ENCODE measurements around the gene SPEM3. TPM values are rescaled to one million over a fixed set of nuclear protein-coding genes. Genes with fewer than 3 reads are reported as not detected.

Gene SPEM3
- total and polyA plus RNA-seq, 8 donors: not detected

DNA sequence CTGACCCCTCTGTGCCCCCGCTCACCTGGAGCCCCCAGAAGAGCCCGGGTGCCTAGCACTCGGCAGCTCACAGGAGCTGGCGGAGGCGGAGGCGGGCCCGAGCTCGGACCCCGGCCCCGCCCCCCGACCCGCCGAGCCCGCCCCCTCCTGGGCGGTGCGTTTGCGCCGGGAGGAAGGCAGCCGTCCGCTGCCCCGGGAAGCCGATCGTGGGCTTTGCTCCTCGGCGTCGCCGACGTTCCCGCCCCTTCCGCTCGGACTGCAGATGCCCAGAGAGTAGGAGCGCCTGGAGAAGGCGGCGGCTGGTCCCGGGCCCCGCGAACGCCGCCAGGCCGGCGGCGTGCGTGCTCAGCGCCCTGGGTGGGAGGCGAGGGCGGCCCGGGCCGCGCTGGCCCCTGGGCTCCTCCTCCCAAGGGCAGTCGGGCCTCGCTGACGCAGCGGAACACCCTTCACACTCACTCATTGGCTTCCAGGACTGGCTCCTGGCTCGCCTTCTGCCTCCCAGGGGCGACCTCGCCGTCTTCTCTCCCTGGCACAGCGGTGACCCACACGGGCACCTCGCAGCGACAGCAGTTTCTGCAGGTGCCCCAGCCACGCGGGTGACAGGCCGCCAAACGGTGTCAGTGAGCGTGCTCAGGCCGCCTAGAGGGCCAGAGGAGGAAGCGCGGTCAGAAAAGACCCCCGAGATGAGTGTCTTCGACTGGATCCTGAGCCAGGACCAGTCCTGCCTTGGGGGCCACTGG, 34.0 kb upstream of the SPEM3 start, which contains the start of gene PLSCR3:
PLSCR3 (minus strand) TSS at position 74 of the 740 bp plus-strand sequence. CDS start 415 bp downstream, outside the sequence.
- peak; percentile 92 to 97 (median 94) for ATAC-seq
- TF ChIP-seq CTCF (IDR thresholded peaks at IDR 0.05): peak in 1 of 4 donors; percentile 21
- H3K27ac ChIP-seq: peak within 1 kb of the TSS; percentile 85 to 94 (median 91)
- no peaks in the 10 kb centered on the region for H3K36me3 ChIP-seq
- H3K9me3 ChIP-seq: no peaks in the 10 kb centered on the region
- H3K4me1 ChIP-seq: peaks cover 0 to 9% (median 0%) of the 10 kb centered on the region in 3 donors
- peak; percentile 83 to 94 (median 90) for DNase-seq
- H3K4me3 ChIP-seq: peak within 1 kb of the TSS; percentile 63 to 82 (median 71)
- intact Hi-C loops (cut with DNase I): no loop called here
- no peak for FAIRE-seq
- H3K27me3 ChIP-seq: no peaks in the 10 kb centered on the region
- 0 to 1% methylated on average over 40 to 71 of the region's 71 CpGs for WGBS, 2 donors

GRCh38 chr17:7396147-7396546, 32.5 kb upstream of the SPEM3 start:
- Histone ChIP-seq H3K27me3 (no peaks in the 10 kb centered on the region), H3K36me3 (no peaks in the 10 kb centered on the region), H3K27ac (no peak overlapping the region), H3K4me3 (no peak overlapping the region), H3K4me1 (peaks cover 0 to 9% (median 0%) of the 10 kb centered on the region in 3 donors), H3K9me3 (no peaks in the 10 kb centered on the region)
- FAIRE-seq (no peak), ATAC-seq (no peak), DNase-seq (peak in 1 of 6 donors; percentile 11)
- WGBS, 2 donors: 93 to 95% methylated on average over 4 of the region's 4 CpGs
- intact Hi-C loops (cut with DNase I): no loop called here
- TF ChIP-seq CTCF (IDR thresholded peaks at IDR 0.05): no peak

DNA sequence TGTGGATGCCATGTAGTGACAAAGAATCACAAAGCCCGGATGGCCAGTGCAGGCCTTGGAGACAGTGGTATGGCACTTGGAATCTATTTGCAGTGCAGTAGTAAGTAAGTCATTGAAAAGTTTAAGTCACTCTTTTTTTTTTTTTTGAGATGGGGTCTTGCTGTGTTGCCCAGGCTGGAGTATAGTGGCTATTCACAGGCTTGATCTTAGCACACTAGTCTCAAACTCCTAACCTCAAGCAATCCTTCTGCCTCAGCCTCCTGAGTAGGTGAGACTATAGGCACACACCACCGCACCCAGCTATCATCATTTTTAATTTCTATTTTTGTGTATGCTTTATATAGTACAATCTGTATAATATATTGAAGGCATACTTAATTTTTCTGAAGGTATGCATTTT, 30.0 kb upstream of the SPEM3 start:
- ATAC-seq (no peak), FAIRE-seq (no peak), DNase-seq (no peak)
- TF ChIP-seq CTCF (IDR thresholded peaks at IDR 0.05): no peak
- no peak overlapping the region for H3K4me3 ChIP-seq
- H3K4me1 ChIP-seq: peaks cover 2 to 18% (median 8%) of the 10 kb centered on the region in 3 donors
- H3K27me3 ChIP-seq: no peaks in the 10 kb centered on the region
- no peak overlapping the region for H3K27ac ChIP-seq
- no peaks in the 10 kb centered on the region for H3K36me3 ChIP-seq
- H3K9me3 ChIP-seq: no peaks in the 10 kb centered on the region
- 79 to 81% methylated on average over 2 of the region's 2 CpGs for WGBS, 2 donors
- intact Hi-C loops (cut with DNase I): no loop called here

DNA sequence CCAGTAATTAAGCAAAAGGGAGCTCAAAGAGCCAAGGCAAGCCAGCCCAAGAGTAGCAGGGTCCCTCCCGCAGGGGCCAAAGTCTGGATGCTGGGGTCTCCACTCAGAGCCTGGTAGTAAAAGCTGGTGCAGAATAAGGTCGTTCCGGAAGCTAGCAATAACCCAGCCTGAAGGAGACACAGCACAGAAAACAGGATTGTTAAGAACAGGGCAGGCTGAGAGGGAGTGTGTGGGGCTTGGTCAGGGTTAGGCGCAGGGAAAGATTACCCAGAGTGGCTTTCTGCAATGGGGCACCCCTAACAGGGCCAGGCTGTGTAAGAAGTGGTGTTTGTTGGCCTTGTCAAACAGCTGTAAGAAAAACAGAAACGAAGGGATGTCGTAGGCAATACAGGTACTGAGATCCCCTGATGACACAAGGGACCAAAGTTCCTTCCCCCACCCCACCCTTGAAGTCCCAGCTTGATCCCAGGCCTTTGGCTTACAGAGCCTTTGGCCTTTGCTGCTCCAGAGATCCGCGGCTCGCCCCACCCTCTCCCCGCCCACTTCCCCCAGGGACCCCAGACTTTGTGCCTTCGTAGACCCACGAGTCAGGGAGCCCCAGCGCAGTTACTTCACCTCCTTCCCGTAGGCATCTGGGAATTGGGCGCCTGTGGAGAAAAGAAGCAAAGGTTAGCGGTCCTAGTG, 25.5 kb upstream of the SPEM3 start:
- H3K27ac ChIP-seq: peak overlapping the region; percentile 70 to 88 (median 85)
- ATAC-seq: peak; percentile 0 to 5 (median 2)
- no peaks in the 10 kb centered on the region for H3K27me3 ChIP-seq
- H3K4me1 ChIP-seq: peaks cover 2 to 10% (median 8%) of the 10 kb centered on the region in 3 donors
- no peak for TF ChIP-seq CTCF (IDR thresholded peaks at IDR 0.05)
- FAIRE-seq: no peak
- H3K4me3 ChIP-seq: peak overlapping the region; percentile 39 to 69 (median 58)
- intact Hi-C loops (cut with DNase I): no loop called here
- 8 to 10% methylated on average over 15 to 16 of the region's 16 CpGs for WGBS, 2 donors
- peak in 5 of 6 donors; percentile 50 to 77 (median 66) for DNase-seq
- no peaks in the 10 kb centered on the region for H3K9me3 ChIP-seq
- H3K36me3 ChIP-seq: no peaks in the 10 kb centered on the region
